HCT116 (cell line): ENCODE results near the gene CUEDC2. TPM values are rescaled to one million over a fixed set of nuclear protein-coding genes. Genes with fewer than 3 reads are reported as not detected.

ENCODE experiments used
- ATAC-seq: fragments of 200-7000 bp; cut with Tn5 transposase; 2 replicates; pipeline ENCODE4 v1.9.1; 2020; ENCODE audit warnings: mild to moderate bottlenecking, moderate library complexity
- BruUV-seq: library from RNA; stranded (reverse); fragments of 400-500 nt; replicated peaks from 2 replicates; lab custom pipeline; 2021; lab: Mats Ljungman, UMichigan
- CTCF ChIA-PET: fragments of 300-600 bp; sonication (Branson Sonifier 250); formaldehyde crosslinking; loops from one replicate; lab custom pipeline; 2021; ENCODE audit warnings: antibody characterized with exemption; lab: Charles Lee
- POLR2A ChIA-PET: fragments of 300-600, 350-600 bp; sonication (Branson Sonifier 250); formaldehyde crosslinking; loops from one replicate; lab custom pipeline; 2021; ENCODE audit warnings: antibody characterized with exemption; lab: Charles Lee
- RAD21 ChIA-PET, 2 experiments: fragments of 300-600 bp; sonication (Branson Sonifier 250); formaldehyde crosslinking; loops; one replicate each; lab custom pipeline; 2023; ENCODE audit warnings: low total read pairs in 2 of 2; ENCODE audit not compliant: uncharacterized antibody in 2 of 2, unreplicated experiment in 2 of 2, low non-redundant PET in 1 of 2; lab: Charles Lee
- DNase-seq: peaks from one replicate; pipeline ENCODE4 v3.0.0-alpha.2; 2010; ENCODE audit warnings: low read depth, low spot score
- H2AFZ ChIP-seq: fragments of 200-600 bp; shearing (Covaris generic), sonication (generic); 2 replicates; pipeline ENCODE4 v1.6.1; 2017; ENCODE audit warnings: low read depth, mixed run types, mixed read lengths, antibody characterized with exemption, low read length; ENCODE audit not compliant: poor library complexity, severe bottlenecking
- H3K27ac ChIP-seq: 2 replicates; pipeline ENCODE4 v1.5.1; 2012; ENCODE audit warnings: low read depth, low read length
- H3K27me3 ChIP-seq: fragments of 200-600 bp; sonication (generic); 2 replicates; pipeline ENCODE4 v1.6.1; 2016; ENCODE audit warnings: mixed run types, low read length, mixed read lengths; ENCODE audit not compliant: insufficient read depth
- H3K36me3 ChIP-seq, 2 experiments: fragments of 200-500 bp in 1 of 2; fragments of 200-600 bp in 1 of 2; sonication (Bioruptor generic) in 1 of 2; sonication (generic) in 1 of 2; 2 replicates each; pipeline versions ENCODE4 v1.5.1 to v1.6.1; 2014 to 2016; ENCODE audit warnings: low read length in 2 of 2, inconsistent platforms in 1 of 2, mixed read lengths in 1 of 2, mixed run types in 1 of 2; ENCODE audit not compliant: insufficient read depth in 2 of 2, control insufficient read depth in 1 of 2
- H3K4me1 ChIP-seq, 2 experiments: fragments of 200-600 bp in 1 of 2; sonication (generic) in 1 of 2; 2 replicates each; pipeline versions ENCODE4 v1.5.1 to v1.6.1; 2012 to 2017; ENCODE audit warnings: low read length in 2 of 2, inconsistent platforms in 1 of 2, mild to moderate bottlenecking in 1 of 2, mixed read lengths in 1 of 2, mixed run types in 1 of 2, moderate library complexity in 1 of 2; ENCODE audit not compliant: insufficient read depth in 2 of 2, control insufficient read depth in 1 of 2
- H3K4me2 ChIP-seq: fragments of 200-600 bp; sonication (generic); 2 replicates; pipeline ENCODE4 v1.6.1; 2017; ENCODE audit warnings: mixed run types, low read length, mixed read lengths
- H3K4me3 ChIP-seq, 2 experiments: fragments of 200-600 bp in 1 of 2; sonication (generic) in 1 of 2; replicated peaks in 1 of 2; 2 replicates each; pipeline ENCODE4 v1.5.1; 2011 to 2016; ENCODE audit warnings: low read length in 2 of 2, control low read depth in 1 of 2, low read depth in 1 of 2, mild to moderate bottlenecking in 1 of 2, mixed read lengths in 1 of 2, mixed run types in 1 of 2
- H3K79me2 ChIP-seq: fragments of 200-600 bp; sonication (generic); 2 replicates; pipeline ENCODE4 v1.6.1; 2017; ENCODE audit warnings: mild to moderate bottlenecking, mixed run types, low read length, moderate library complexity, mixed read lengths; ENCODE audit not compliant: insufficient read depth
- H3K9ac ChIP-seq: fragments of 200-600 bp; sonication (generic); 2 replicates; pipeline ENCODE4 v1.6.1; 2016; ENCODE audit warnings: low read length, mixed read lengths
- H3K9me2 ChIP-seq: fragments of 200-600 bp; sonication (generic), shearing (Covaris generic); 2 replicates; pipeline ENCODE4 v1.6.1; 2017; ENCODE audit warnings: mixed run types, mild to moderate bottlenecking, moderate library complexity; ENCODE audit not compliant: insufficient read depth
- H3K9me3 ChIP-seq, 2 experiments: fragments of 200-500 bp in 1 of 2; fragments of 200-600 bp in 1 of 2; sonication (Bioruptor generic) in 1 of 2; sonication (generic) in 1 of 2; 2 replicates each; pipeline ENCODE4 v1.6.1; 2014 to 2017; ENCODE audit warnings: low read length in 2 of 2, mixed read lengths in 2 of 2, inconsistent platforms in 1 of 2, low read depth in 1 of 2, mild to moderate bottlenecking in 1 of 2, mixed run types in 1 of 2, moderate library complexity in 1 of 2; ENCODE audit not compliant: control insufficient read depth in 1 of 2, insufficient read depth in 1 of 2
- H4K20me1 ChIP-seq: fragments of 200-600 bp; sonication (generic), shearing (Covaris generic); 2 replicates; pipeline ENCODE4 v1.6.1; 2017; ENCODE audit warnings: mixed run types, mild to moderate bottlenecking, moderate library complexity; ENCODE audit not compliant: insufficient read depth
- CEBPB ChIP-seq: IDR thresholded peaks from 2 replicates; pipeline ENCODE4 v1.6.1; 2012; ENCODE audit warnings: low read depth
- EGR1 ChIP-seq: IDR thresholded peaks from 2 replicates; pipeline ENCODE4 v1.6.1; 2012; ENCODE audit warnings: low read depth
- POLR2A ChIP-seq: IDR thresholded peaks from 2 replicates; pipeline ENCODE4 v1.7.0; 2011; ENCODE audit warnings: borderline replicate concordance; ENCODE audit not compliant: insufficient read depth, insufficient read length; ENCODE audit errors: extremely low read depth
- POLR2AphosphoS5 ChIP-seq: IDR thresholded peaks from 2 replicates; pipeline ENCODE4 v1.6.1; 2011; ENCODE audit warnings: mild to moderate bottlenecking, low read depth, low read length, moderate library complexity
- RAD21 ChIP-seq: IDR thresholded peaks from 2 replicates; pipeline ENCODE4 v1.6.1; 2012; ENCODE audit warnings: low read depth, mild to moderate bottlenecking
- ZNF274 ChIP-seq: fragments of 200-500 bp; sonication (Bioruptor generic); IDR thresholded peaks from 2 replicates; pipeline ENCODE4 v1.6.1; 2014; ENCODE audit warnings: mild to moderate bottlenecking, low read depth, low read length, inconsistent platforms
- intact Hi-C: fragments of 100-400 bp; cut with micrococcal nuclease; formaldehyde crosslinking; loops from 2 replicates; pipeline ENCODE4 v1.10.0; 2022
- total RNA-seq: library from RNA; stranded (reverse); gene quantifications from one replicate; pipeline ENCODE4 v1.2.1, GENCODE V29; 2021; ENCODE audit not compliant: unreplicated experiment
- TF ChIP-seq, protein P1 (sequence below), 3 experiments: fragments of 200-600 bp in 1 of 3; sonication (generic) in 1 of 3; IDR thresholded peaks in 2 of 3; conservative IDR thresholded peaks in 1 of 3; 2 replicates each; pipeline ENCODE4 v1.5.1; 2012 to 2017; ENCODE audit warnings: low read depth in 2 of 3, low read length in 2 of 3, antibody characterized with exemption in 1 of 3, borderline replicate concordance in 1 of 3, control low read depth in 1 of 3, mild to moderate bottlenecking in 1 of 3, mixed read lengths in 1 of 3, mixed run types in 1 of 3, moderate library complexity in 1 of 3; ENCODE audit not compliant: insufficient read depth in 1 of 3
- TF ChIP-seq, protein P2 (sequence below): IDR thresholded peaks from 2 replicates; pipeline ENCODE4 v1.6.1; 2012
- TF ChIP-seq, protein P3 (sequence below): IDR thresholded peaks from 2 replicates; pipeline ENCODE4 v1.6.1; 2011; ENCODE audit warnings: mild to moderate bottlenecking, low read length, moderate library complexity; ENCODE audit not compliant: insufficient replicate concordance; ENCODE audit errors: extremely low read depth
- TF ChIP-seq, protein P4 (sequence below): IDR thresholded peaks from 2 replicates; pipeline ENCODE4 v1.6.1; 2012

The CUEDC2 gene
- total RNA-seq, 1 experiment from 2014 or later = 96.7 TPM

DNA sequence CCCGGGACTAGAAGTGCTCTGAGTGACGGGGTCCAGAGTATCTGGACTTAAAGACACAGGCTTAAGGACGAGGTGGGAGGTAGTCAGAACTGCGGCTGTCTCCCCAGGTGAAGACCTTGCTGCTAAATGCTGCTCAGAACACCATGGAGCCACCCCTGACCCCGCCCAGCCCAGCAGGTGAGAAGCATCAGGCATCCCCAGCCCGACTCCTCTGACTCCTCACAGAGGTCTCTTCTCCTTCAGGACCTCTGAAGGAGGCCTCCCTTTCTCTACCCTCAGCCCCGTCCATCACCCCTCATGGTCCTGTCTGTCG lies 31.1 kb downstream of the CUEDC2 start:
- peaks cover 21 to 59% of the 10 kb centered on the region in 2 experiments for H3K4me1 ChIP-seq
- no peak for TF ChIP-seq ZNF274
- TF ChIP-seq, protein P1, sequence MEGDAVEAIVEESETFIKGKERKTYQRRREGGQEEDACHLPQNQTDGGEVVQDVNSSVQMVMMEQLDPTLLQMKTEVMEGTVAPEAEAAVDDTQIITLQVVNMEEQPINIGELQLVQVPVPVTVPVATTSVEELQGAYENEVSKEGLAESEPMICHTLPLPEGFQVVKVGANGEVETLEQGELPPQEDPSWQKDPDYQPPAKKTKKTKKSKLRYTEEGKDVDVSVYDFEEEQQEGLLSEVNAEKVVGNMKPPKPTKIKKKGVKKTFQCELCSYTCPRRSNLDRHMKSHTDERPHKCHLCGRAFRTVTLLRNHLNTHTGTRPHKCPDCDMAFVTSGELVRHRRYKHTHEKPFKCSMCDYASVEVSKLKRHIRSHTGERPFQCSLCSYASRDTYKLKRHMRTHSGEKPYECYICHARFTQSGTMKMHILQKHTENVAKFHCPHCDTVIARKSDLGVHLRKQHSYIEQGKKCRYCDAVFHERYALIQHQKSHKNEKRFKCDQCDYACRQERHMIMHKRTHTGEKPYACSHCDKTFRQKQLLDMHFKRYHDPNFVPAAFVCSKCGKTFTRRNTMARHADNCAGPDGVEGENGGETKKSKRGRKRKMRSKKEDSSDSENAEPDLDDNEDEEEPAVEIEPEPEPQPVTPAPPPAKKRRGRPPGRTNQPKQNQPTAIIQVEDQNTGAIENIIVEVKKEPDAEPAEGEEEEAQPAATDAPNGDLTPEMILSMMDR (IDR thresholded peaks at IDR 0.05 in 2 of 3, conservative IDR thresholded peaks at IDR 0.05 in 1 of 3; ENCODE audit: borderline replicate concordance in 1 of 3, insufficient read depth in 1 of 3, low read depth in 2 of 3, low read length in 2 of 3) = no peak
- no peak for TF ChIP-seq POLR2A
- no peak for TF ChIP-seq POLR2AphosphoS5
- TF ChIP-seq CEBPB = no peak
- TF ChIP-seq, protein P2, sequence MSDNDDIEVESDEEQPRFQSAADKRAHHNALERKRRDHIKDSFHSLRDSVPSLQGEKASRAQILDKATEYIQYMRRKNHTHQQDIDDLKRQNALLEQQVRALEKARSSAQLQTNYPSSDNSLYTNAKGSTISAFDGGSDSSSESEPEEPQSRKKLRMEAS = no peak
- TF ChIP-seq, protein P3, sequence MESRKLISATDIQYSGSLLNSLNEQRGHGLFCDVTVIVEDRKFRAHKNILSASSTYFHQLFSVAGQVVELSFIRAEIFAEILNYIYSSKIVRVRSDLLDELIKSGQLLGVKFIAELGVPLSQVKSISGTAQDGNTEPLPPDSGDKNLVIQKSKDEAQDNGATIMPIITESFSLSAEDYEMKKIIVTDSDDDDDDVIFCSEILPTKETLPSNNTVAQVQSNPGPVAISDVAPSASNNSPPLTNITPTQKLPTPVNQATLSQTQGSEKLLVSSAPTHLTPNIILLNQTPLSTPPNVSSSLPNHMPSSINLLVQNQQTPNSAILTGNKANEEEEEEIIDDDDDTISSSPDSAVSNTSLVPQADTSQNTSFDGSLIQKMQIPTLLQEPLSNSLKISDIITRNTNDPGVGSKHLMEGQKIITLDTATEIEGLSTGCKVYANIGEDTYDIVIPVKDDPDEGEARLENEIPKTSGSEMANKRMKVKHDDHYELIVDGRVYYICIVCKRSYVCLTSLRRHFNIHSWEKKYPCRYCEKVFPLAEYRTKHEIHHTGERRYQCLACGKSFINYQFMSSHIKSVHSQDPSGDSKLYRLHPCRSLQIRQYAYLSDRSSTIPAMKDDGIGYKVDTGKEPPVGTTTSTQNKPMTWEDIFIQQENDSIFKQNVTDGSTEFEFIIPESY = no peak
- TF ChIP-seq EGR1 = no peak
- TF ChIP-seq RAD21 = no peak
- TF ChIP-seq, protein P4, sequence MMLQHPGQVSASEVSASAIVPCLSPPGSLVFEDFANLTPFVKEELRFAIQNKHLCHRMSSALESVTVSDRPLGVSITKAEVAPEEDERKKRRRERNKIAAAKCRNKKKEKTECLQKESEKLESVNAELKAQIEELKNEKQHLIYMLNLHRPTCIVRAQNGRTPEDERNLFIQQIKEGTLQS = no peak
- TF ChIP-seq, all 23 proteins: peak for 0
- ChIA-PET POLR2A (interaction anchor here (3.5 kb wide), 1 partner anchor 171 kb away, joined by 15 read pairs; no protein-coding TSS in a partner anchor), CTCF (interaction anchor here (1.0 to 9.3 kb wide), 3 partner anchors 7 to 172 kb away, joined by 3 to 154 read pairs (median 3); partner anchors contain the start of genes ELOVL3 and SUFU), RAD21 (interaction anchor here (0.8 to 2.3 kb wide), 2 partner anchors 171 kb away, joined by 3 to 8 read pairs; no protein-coding TSS in a partner anchor)
- Histone ChIP-seq H2AFZ (no peak overlapping the region), H3K4me3 (0 out of 4 replicates have a peak overlapping the region, but pooled peaks of 1 of the 2 experiments have one; percentile 17), H3K9ac (peak overlapping the region; percentile 51), H3K36me3 (peaks cover 11 to 26% of the 10 kb centered on the region in 2 experiments; a peak in 3 of 4 replicates), H4K20me1 (no peaks in the 10 kb centered on the region), H3K27me3 (no peaks in the 10 kb centered on the region), H3K4me2 (peak overlapping the region; percentile 62), H3K9me3 (no peaks in the 10 kb centered on the region), H3K27ac (peak overlapping the region; percentile 56), H3K9me2 (no peaks in the 10 kb centered on the region), H3K79me2 (peaks cover 7% of the 10 kb centered on the region; the same call in 1 of the 2 replicates)
- DNase-seq (no peak), ATAC-seq (no peak)
- intact Hi-C loops = no loop called here
- no TSS peak for BruUV-seq
